AG08395 (cell line): Measurements from ENCODE around the gene KRTAP19-4.
"Not testable (repeated sequence)": the region's sequence is repeated elsewhere in the genome, so short reads cannot be mapped to it uniquely, and the experiment has no call there.

Source experiments
- DNase-seq: peaks from one replicate; pipeline ENCODE4 v3.0.0; 2012; ENCODE audit warnings: mixed read lengths, low spot score

Gene KRTAP19-4

GRCh38 chr21:30497065-30497464, at the start of gene KRTAP19-4:
Gene KRTAP19-4 (minus strand): TSS chr21:30497165. CDS start chr21:30497110, 55 bp downstream.
- no peak for DNase-seq

GRCh38 chr21:30541764-30542163, 44.8 kb upstream of the KRTAP19-4 start, which contains the start of gene KRTAP19-6:
Gene KRTAP19-6 (minus strand): TSS chr21:30541864. CDS start chr21:30541833, 31 bp downstream.
- no peak for DNase-seq

- no peak for DNase-seq
Measured at GRCh38 chr21:30518876-30519275, 21.9 kb upstream of the KRTAP19-4 start.

- no peak for DNase-seq
Measured at GRCh38 chr21:30515681-30516080, 18.7 kb upstream of the KRTAP19-4 start.

GRCh38 chr21:30505621-30506205, 8.7 kb upstream of the KRTAP19-4 start:
- not testable (repeated sequence) for DNase-seq

- no peak for DNase-seq
Measured at GRCh38 chr21:30502041-30502440, 5.1 kb upstream of the KRTAP19-4 start, which contains the start of gene KRTAP19-5. Gene KRTAP19-5 (minus strand): TSS chr21:30502141. CDS start chr21:30502090, 51 bp downstream.

GRCh38 chr21:30491963-30492428, 5.0 kb downstream of the KRTAP19-4 start, which contains the start of gene KRTAP19-3:
Gene KRTAP19-3 (minus strand): TSS chr21:30492013. CDS start chr21:30491957, 56 bp downstream.
- DNase-seq = no peak

GRCh38 chr21:30487336-30487735, 9.6 kb downstream of the KRTAP19-4 start, which contains the start of gene KRTAP19-2:
Gene KRTAP19-2 (minus strand): TSS chr21:30487436. CDS start chr21:30487348, 88 bp downstream.
- DNase-seq = no peak

- no peak for DNase-seq
Measured at GRCh38 chr21:30486180-30486579, 10.8 kb downstream of the KRTAP19-4 start.

- no peak for DNase-seq
Measured at GRCh38 chr21:30482130-30482529, 14.8 kb downstream of the KRTAP19-4 start.

- DNase-seq = no peak
Measured at GRCh38 chr21:30480145-30480544, 16.8 kb downstream of the KRTAP19-4 start, which contains the start of gene KRTAP19-1. Gene KRTAP19-1 (minus strand): TSS chr21:30480367. CDS start chr21:30480317, 50 bp downstream.

- DNase-seq = no peak
Measured at GRCh38 chr21:30479259-30479658, 17.7 kb downstream of the KRTAP19-4 start.

- DNase-seq = no peak
Measured at GRCh38 chr21:30478004-30478403, 19.0 kb downstream of the KRTAP19-4 start.

- no peak for DNase-seq
Measured at GRCh38 chr21:30468900-30469714, 27.9 kb downstream of the KRTAP19-4 start.

- no peak for DNase-seq
Measured at GRCh38 chr21:30463713-30464112, 33.3 kb downstream of the KRTAP19-4 start.

GRCh38 chr21:30448514-30448913, 48.5 kb downstream of the KRTAP19-4 start:
- no peak for DNase-seq

- no peak for DNase-seq
Measured at GRCh38 chr21:30447056-30447455, 49.9 kb downstream of the KRTAP19-4 start.
